ENCODE data around the gene CTXND1.

GRCh38 chr15:80246425-80246894 is 5.6 kb downstream of the CTXND1 start:
- TF ChIP-seq POLR2AphosphoS5 (IDR thresholded peaks at IDR 0.05; ENCODE audit: insufficient read depth in 1 of 2, low read depth in 1 of 2) (no peak), POLR2A (IDR thresholded peaks at IDR 0.05) (no peak)
- TF ChIP-seq, protein P1, sequence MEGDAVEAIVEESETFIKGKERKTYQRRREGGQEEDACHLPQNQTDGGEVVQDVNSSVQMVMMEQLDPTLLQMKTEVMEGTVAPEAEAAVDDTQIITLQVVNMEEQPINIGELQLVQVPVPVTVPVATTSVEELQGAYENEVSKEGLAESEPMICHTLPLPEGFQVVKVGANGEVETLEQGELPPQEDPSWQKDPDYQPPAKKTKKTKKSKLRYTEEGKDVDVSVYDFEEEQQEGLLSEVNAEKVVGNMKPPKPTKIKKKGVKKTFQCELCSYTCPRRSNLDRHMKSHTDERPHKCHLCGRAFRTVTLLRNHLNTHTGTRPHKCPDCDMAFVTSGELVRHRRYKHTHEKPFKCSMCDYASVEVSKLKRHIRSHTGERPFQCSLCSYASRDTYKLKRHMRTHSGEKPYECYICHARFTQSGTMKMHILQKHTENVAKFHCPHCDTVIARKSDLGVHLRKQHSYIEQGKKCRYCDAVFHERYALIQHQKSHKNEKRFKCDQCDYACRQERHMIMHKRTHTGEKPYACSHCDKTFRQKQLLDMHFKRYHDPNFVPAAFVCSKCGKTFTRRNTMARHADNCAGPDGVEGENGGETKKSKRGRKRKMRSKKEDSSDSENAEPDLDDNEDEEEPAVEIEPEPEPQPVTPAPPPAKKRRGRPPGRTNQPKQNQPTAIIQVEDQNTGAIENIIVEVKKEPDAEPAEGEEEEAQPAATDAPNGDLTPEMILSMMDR (IDR thresholded peaks at IDR 0.05), result no peak
